ENCODE measurements around the gene KCNJ5.

DNA sequence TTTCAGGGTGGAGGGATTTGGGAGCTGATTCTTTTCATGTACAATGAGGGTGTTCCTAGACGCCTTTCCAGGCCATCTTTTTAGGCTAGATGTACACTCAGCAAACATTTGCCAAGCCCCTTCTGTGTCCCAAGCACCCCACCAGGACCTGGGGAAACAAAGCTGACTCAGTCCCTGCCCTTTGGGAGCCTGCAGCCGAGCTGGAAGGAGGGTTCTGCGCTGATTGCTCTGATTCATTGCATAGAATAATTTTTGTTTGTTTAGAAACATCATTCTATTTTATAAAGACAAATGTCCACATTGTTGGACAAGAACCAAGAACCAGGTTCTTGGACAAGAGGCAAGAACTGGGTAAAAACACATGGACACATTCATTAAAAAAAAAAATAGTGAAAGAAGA lies 34.8 kb downstream of the KCNJ5 start:
- TF ChIP-seq, protein P1, sequence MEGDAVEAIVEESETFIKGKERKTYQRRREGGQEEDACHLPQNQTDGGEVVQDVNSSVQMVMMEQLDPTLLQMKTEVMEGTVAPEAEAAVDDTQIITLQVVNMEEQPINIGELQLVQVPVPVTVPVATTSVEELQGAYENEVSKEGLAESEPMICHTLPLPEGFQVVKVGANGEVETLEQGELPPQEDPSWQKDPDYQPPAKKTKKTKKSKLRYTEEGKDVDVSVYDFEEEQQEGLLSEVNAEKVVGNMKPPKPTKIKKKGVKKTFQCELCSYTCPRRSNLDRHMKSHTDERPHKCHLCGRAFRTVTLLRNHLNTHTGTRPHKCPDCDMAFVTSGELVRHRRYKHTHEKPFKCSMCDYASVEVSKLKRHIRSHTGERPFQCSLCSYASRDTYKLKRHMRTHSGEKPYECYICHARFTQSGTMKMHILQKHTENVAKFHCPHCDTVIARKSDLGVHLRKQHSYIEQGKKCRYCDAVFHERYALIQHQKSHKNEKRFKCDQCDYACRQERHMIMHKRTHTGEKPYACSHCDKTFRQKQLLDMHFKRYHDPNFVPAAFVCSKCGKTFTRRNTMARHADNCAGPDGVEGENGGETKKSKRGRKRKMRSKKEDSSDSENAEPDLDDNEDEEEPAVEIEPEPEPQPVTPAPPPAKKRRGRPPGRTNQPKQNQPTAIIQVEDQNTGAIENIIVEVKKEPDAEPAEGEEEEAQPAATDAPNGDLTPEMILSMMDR (IDR thresholded peaks at IDR 0.05; ENCODE audit: low read length): no peak
- TF ChIP-seq EZH2 (IDR thresholded peaks at IDR 0.05; ENCODE audit: borderline replicate concordance, low read length): no peak
